ENCODE data around the gene SERINC4.
"Not testable (repeated sequence)": the region's sequence is repeated elsewhere in the genome, so short reads cannot be mapped to it uniquely, and the experiment has no call there.

The SERINC4 gene

GRCh38 chr15:43799945-43800285, at the start of gene SERINC4:
TSS of gene SERINC4 (minus strand) at chr15:43800220. CDS start at chr15:43799986, 234 bp downstream.
- no peak for DNase-seq (ENCODE audit: low read depth)

GRCh38 chr15:43845421-43845820, 45.4 kb upstream of the SERINC4 start:
- no peak for DNase-seq (ENCODE audit: low read depth)

GRCh38 chr15:43832485-43832884, 32.5 kb upstream of the SERINC4 start:
- DNase-seq (ENCODE audit: low read depth): not testable (repeated sequence)

- DNase-seq (ENCODE audit: low read depth): not testable (repeated sequence)
Measured at GRCh38 chr15:43831519-43832052, 31.6 kb upstream of the SERINC4 start.

GRCh38 chr15:43830691-43831275, 30.8 kb upstream of the SERINC4 start:
- DNase-seq (ENCODE audit: low read depth): not testable (repeated sequence)

GRCh38 chr15:43829951-43830540, 30.0 kb upstream of the SERINC4 start:
- DNase-seq (ENCODE audit: low read depth): not testable (repeated sequence)

- DNase-seq (ENCODE audit: low read depth): no peak
Measured at GRCh38 chr15:43828061-43828657, 28.1 kb upstream of the SERINC4 start.

- peak; percentile 63 for DNase-seq (ENCODE audit: low read depth)
Measured at GRCh38 chr15:43826508-43827341, 26.7 kb upstream of the SERINC4 start, which contains the start of gene WDR76. TSS of gene WDR76 (plus strand) at chr15:43827002. CDS start at chr15:43827033, 31 bp downstream.

GRCh38 chr15:43826029-43826507, 26.0 kb upstream of the SERINC4 start:
- DNase-seq (ENCODE audit: low read depth): no peak

GRCh38 chr15:43825305-43825704, 25.3 kb upstream of the SERINC4 start:
- DNase-seq (ENCODE audit: low read depth): not testable (repeated sequence)

GRCh38 chr15:43824302-43825246, 24.6 kb upstream of the SERINC4 start, which contains the start of gene MFAP1:
TSS of gene MFAP1 (minus strand) at chr15:43824690. CDS start at chr15:43824569, 121 bp downstream.
- peak; percentile 97 for DNase-seq (ENCODE audit: low read depth)

- no peak for DNase-seq (ENCODE audit: low read depth)
Measured at GRCh38 chr15:43821505-43821904, 21.5 kb upstream of the SERINC4 start.

GRCh38 chr15:43815064-43815463, 15.0 kb upstream of the SERINC4 start:
- not testable (repeated sequence) for DNase-seq (ENCODE audit: low read depth)

- no peak for DNase-seq (ENCODE audit: low read depth)
Measured at GRCh38 chr15:43808960-43809678, 9.1 kb upstream of the SERINC4 start.

GRCh38 chr15:43808435-43808950, 8.5 kb upstream of the SERINC4 start:
- no peak for DNase-seq (ENCODE audit: low read depth)

GRCh38 chr15:43802676-43803075, 2.7 kb upstream of the SERINC4 start:
- DNase-seq (ENCODE audit: low read depth): not testable (repeated sequence)

- no peak for DNase-seq (ENCODE audit: low read depth)
Measured at GRCh38 chr15:43800286-43801141, 494 bp upstream of the SERINC4 start, which contains the start of gene HYPK. TSS of gene HYPK (plus strand) at chr15:43800599. CDS start at chr15:43800623, 24 bp downstream.

- DNase-seq (ENCODE audit: low read depth): no peak
Measured at GRCh38 chr15:43799209-43799944, 643 bp downstream of the SERINC4 start.

All from HS-5 (cell line).